IMR-90 (cell line): Measurements from ENCODE around the gene ACOXL. TPM values are rescaled to one million over a fixed set of nuclear protein-coding genes. Genes with fewer than 3 reads are reported as not detected.

Experiments
- ATAC-seq: fragments of 200-7000 bp; cut with Tn5 transposase; 2 replicates; pipeline ENCODE4 v1.9.1; 2020; ENCODE audit warnings: low read depth, mild to moderate bottlenecking, moderate library complexity
- BruUV-seq: library from RNA; stranded (reverse); fragments of 400-500 nt; replicated peaks from 2 replicates; lab custom pipeline; 2021; lab: Mats Ljungman, UMichigan
- CTCF ChIA-PET: fragments of 300-600 bp; formaldehyde crosslinking; extraction: SDS; loops from one replicate; lab custom pipeline; 2021; ENCODE audit warnings: antibody characterized with exemption; lab: Yijun Ruan, JAX
- POLR2A ChIA-PET: fragments of 300-600 bp; sonication (Branson Sonifier 250); formaldehyde crosslinking; loops from one replicate; lab custom pipeline; 2022; ENCODE audit warnings: antibody characterized with exemption; ENCODE audit not compliant: unreplicated experiment; lab: Charles Lee
- DNase-seq: peaks from one replicate; pipeline ENCODE4 v3.0.0; 2013
- H2AFZ ChIP-seq: replicated peaks from 2 replicates; pipeline ENCODE3; 2013; ENCODE audit warnings: low read length, mild to moderate bottlenecking; ENCODE audit not compliant: poor library complexity
- H2AK5ac ChIP-seq: 2 replicates; pipeline ENCODE4 v1.6.1; 2013; ENCODE audit warnings: low read depth, low read length, inconsistent platforms
- H2AK9ac ChIP-seq: replicated peaks from 2 replicates; pipeline ENCODE3; 2013; ENCODE audit warnings: mild to moderate bottlenecking, low read depth, low read length, moderate library complexity; ENCODE audit not compliant: poor library complexity
- H2BK120ac ChIP-seq: 2 replicates; pipeline ENCODE4 v1.6.1; 2013; ENCODE audit warnings: low read depth, low read length, inconsistent platforms
- H2BK15ac ChIP-seq: 3 replicates; pipeline ENCODE4 v1.6.1; 2013; ENCODE audit warnings: low read depth, low read length, inconsistent platforms
- H2BK20ac ChIP-seq: 2 replicates; pipeline ENCODE4 v1.6.1; 2013; ENCODE audit warnings: low read depth, mild to moderate bottlenecking, inconsistent platforms, low read length, moderate library complexity
- H2BK5ac ChIP-seq: 2 replicates; pipeline ENCODE4 v1.6.1; 2013; ENCODE audit warnings: mild to moderate bottlenecking, low read depth, low read length, inconsistent platforms; ENCODE audit not compliant: poor library complexity, severe bottlenecking
- H3K14ac ChIP-seq: replicated peaks from 2 replicates; pipeline ENCODE4 v1.6.1; 2013; ENCODE audit warnings: low read depth, low read length, inconsistent platforms
- H3K18ac ChIP-seq: 2 replicates; pipeline ENCODE4 v1.6.1; 2013; ENCODE audit warnings: low read depth, low read length, control low read depth
- H3K23ac ChIP-seq: 2 replicates; pipeline ENCODE4 v1.6.1; 2013; ENCODE audit warnings: low read depth, low read length, inconsistent platforms
- H3K27ac ChIP-seq: 2 replicates; pipeline ENCODE4 v1.5.1; 2013; ENCODE audit warnings: mild to moderate bottlenecking, control low read depth, low read length; ENCODE audit not compliant: insufficient read depth
- H3K27me3 ChIP-seq: 2 replicates; pipeline ENCODE4 v1.6.1; 2013; ENCODE audit warnings: low read length; ENCODE audit not compliant: control insufficient read depth, insufficient read depth
- H3K36me3 ChIP-seq: 2 replicates; pipeline ENCODE4 v1.6.1; 2013; ENCODE audit warnings: low read length, mixed read lengths; ENCODE audit not compliant: control insufficient read depth, insufficient read depth
- H3K4ac ChIP-seq: 2 replicates; pipeline ENCODE4 v1.6.1; 2013; ENCODE audit warnings: low read depth, low read length, inconsistent platforms
- H3K4me1 ChIP-seq: 2 replicates; pipeline ENCODE4 v1.6.1; 2013; ENCODE audit warnings: low read length, mixed read lengths; ENCODE audit not compliant: control insufficient read depth, insufficient read depth
- H3K4me2 ChIP-seq: 2 replicates; pipeline ENCODE4 v1.6.1; 2013; ENCODE audit warnings: low read depth, mild to moderate bottlenecking, control low read depth, low read length, moderate library complexity
- H3K4me3 ChIP-seq: 2 replicates; pipeline ENCODE4 v1.5.1; 2013; ENCODE audit warnings: low read depth, mild to moderate bottlenecking, control low read depth, low read length, moderate library complexity; ENCODE audit not compliant: insufficient read depth
- H3K56ac ChIP-seq: 2 replicates; pipeline ENCODE4 v1.6.1; 2013; ENCODE audit warnings: low read length, inconsistent platforms; ENCODE audit not compliant: insufficient read depth; ENCODE audit errors: extremely low read depth
- H3K79me1 ChIP-seq, 2 experiments: 2 replicates each; pipeline ENCODE4 v1.6.1; 2013; ENCODE audit warnings: low read length in 2 of 2, inconsistent platforms in 1 of 2, low read depth in 1 of 2
- H3K9ac ChIP-seq: 2 replicates; pipeline ENCODE4 v1.6.1; 2013; ENCODE audit warnings: low read depth, low read length, control low read depth
- H3K9me1 ChIP-seq: 2 replicates; pipeline ENCODE4 v1.6.1; 2013; ENCODE audit warnings: low read length, inconsistent platforms; ENCODE audit not compliant: insufficient read depth
- H3K9me3 ChIP-seq: 2 replicates; pipeline ENCODE4 v1.6.1; 2013; ENCODE audit warnings: low read length; ENCODE audit not compliant: control insufficient read depth, insufficient read depth
- H4K20me1 ChIP-seq: 2 replicates; pipeline ENCODE4 v1.6.1; 2013; ENCODE audit warnings: low read length, inconsistent platforms; ENCODE audit not compliant: insufficient read depth
- H4K5ac ChIP-seq: 2 replicates; pipeline ENCODE4 v1.6.1; 2013; ENCODE audit warnings: mild to moderate bottlenecking, low read depth, low read length, control low read depth
- H4K8ac ChIP-seq, 2 experiments: 2 replicates each; pipeline ENCODE4 v1.6.1; 2013; ENCODE audit warnings: low read depth in 2 of 2, low read length in 2 of 2, control low read depth in 1 of 2, inconsistent platforms in 1 of 2
- H4K91ac ChIP-seq: 2 replicates; pipeline ENCODE4 v1.6.1; 2013; ENCODE audit warnings: low read depth, low read length, inconsistent platforms; ENCODE audit not compliant: insufficient read depth
- CTCF ChIP-seq: conservative IDR thresholded peaks from 2 replicates; pipeline ENCODE4 v1.5.1; 2012; ENCODE audit warnings: mild to moderate bottlenecking, low read depth, low read length, improper control_type of control experiment
- ELK1 ChIP-seq: fragments of 150-350 bp; IDR thresholded peaks from 2 replicates; pipeline ENCODE4 v1.6.1; 2016; ENCODE audit warnings: low read depth, mild to moderate bottlenecking, low read length, moderate library complexity, borderline replicate concordance
- MAFK ChIP-seq: IDR thresholded peaks from 2 replicates; pipeline ENCODE4 v1.6.1; 2012; ENCODE audit warnings: low read depth, low read length, improper control_type of control experiment
- MXI1 ChIP-seq: IDR thresholded peaks from 2 replicates; pipeline ENCODE4 v1.6.1; 2012; ENCODE audit warnings: low read depth, mild to moderate bottlenecking, low read length, moderate library complexity, borderline replicate concordance
- NFE2L2 ChIP-seq: fragments of 150-350 bp; IDR thresholded peaks from 2 replicates; pipeline ENCODE4 v1.6.1; 2016; ENCODE audit warnings: low read depth, mild to moderate bottlenecking, low read length
- RAD21 ChIP-seq: IDR thresholded peaks from 2 replicates; pipeline ENCODE4 v1.6.1; 2012; ENCODE audit warnings: low read length, improper control_type of control experiment
- RCOR1 ChIP-seq: IDR thresholded peaks from 2 replicates; pipeline ENCODE4 v1.6.1; 2012; ENCODE audit warnings: mild to moderate bottlenecking, low read length, improper control_type of control experiment; ENCODE audit not compliant: insufficient replicate concordance
- RFX5 ChIP-seq: IDR thresholded peaks from 2 replicates; pipeline ENCODE4 v1.8.0; 2012; ENCODE audit warnings: low read depth, mild to moderate bottlenecking, low read length, moderate library complexity
- SMC3 ChIP-seq: fragments of 150-350 bp; IDR thresholded peaks from 2 replicates; pipeline ENCODE4 v1.6.1; 2016; ENCODE audit warnings: low read depth, mild to moderate bottlenecking, antibody characterized with exemption, low read length, moderate library complexity
- whole genome bisulfite sequencing, 2 experiments: methylation state at CpG; one replicate each; pipeline versions ENCODE4 v1.1.5 to v1.1.7; 2013; ENCODE audit warnings: missing lambda C conversion rate in 2 of 2; ENCODE audit not compliant: insufficient read length in 1 of 2; ENCODE audit errors: extremely low coverage in 2 of 2; 5-methylcytosine and 5-hydroxymethylcytosine counted together
- dilution Hi-C: fragments of 300-500 bp; cut with HindIII; formaldehyde crosslinking; loops from one replicate; pipeline ENCODE4 v1.14.3; 2018; ENCODE audit warnings: low sequenced_read_pairs; ENCODE audit not compliant: unreplicated experiment
- in situ Hi-C: fragments of 300-500 bp; cut with MboI; formaldehyde crosslinking; loops from 3 replicates; pipeline ENCODE4 v1.14.3; 2019; ENCODE audit warnings: low sequenced_read_pairs, inconsistent platforms, mixed read lengths
- intact Hi-C: fragments of 100-400 bp; cut with micrococcal nuclease; formaldehyde crosslinking; loops from 2 replicates; pipeline ENCODE4 v1.10.0; 2022
- polyA plus RNA-seq, 3 experiments: library from polyadenylated mRNA; depleted of rRNA; stranded (reverse); fragments of >200 nt; gene quantifications; 2 replicates each; pipeline ENCODE4 v1.2.3, GENCODE V29; 2012; ENCODE audit warnings: low replicate concordance in 1 of 3
- total RNA-seq: library from RNA; depleted of rRNA; stranded (reverse); fragments of >200 nt; gene quantifications from 2 replicates; pipeline ENCODE4 v1.2.3, GENCODE V29; 2012

Gene ACOXL
- total and polyA plus RNA-seq, 2 of the 4 experiments (the other 2 are of a cell fraction): not detected

- H3K4me1 ChIP-seq: no peaks in the 10 kb centered on the region
- in situ Hi-C loops: no loop called here
- BruUV-seq: no TSS peak
- H3K18ac ChIP-seq: no peak overlapping the region
- ATAC-seq (no peak), DNase-seq (no peak)
- H3K27me3 ChIP-seq: peaks cover 33% of the 10 kb centered on the region
- no peaks in the 10 kb centered on the region for H3K79me1 ChIP-seq
- H4K5ac ChIP-seq: no peak overlapping the region
- ChIA-PET POLR2A (no interaction called here), CTCF (no interaction called here)
- no peak overlapping the region for H3K4me2 ChIP-seq
- no peak overlapping the region for H2AFZ ChIP-seq
- H2BK120ac ChIP-seq: no peak overlapping the region
- intact Hi-C loops: no loop called here
- no peak overlapping the region for H2BK15ac ChIP-seq
- H3K4ac ChIP-seq: no peak overlapping the region
- TF ChIP-seq CTCF: no peak
- no peak for TF ChIP-seq NFE2L2
- TF ChIP-seq SMC3: no peak
- TF ChIP-seq MAFK: no peak
- TF ChIP-seq RCOR1: no peak
- no peak for TF ChIP-seq MXI1
- TF ChIP-seq RFX5: no peak
- no peak for TF ChIP-seq RAD21
- no peak for TF ChIP-seq ELK1
- no peak overlapping the region for H2BK5ac ChIP-seq
- dilution Hi-C loops: no loop called here
- H3K23ac ChIP-seq: no peak overlapping the region
- WGBS, 2 experiments: no CpG with 5 or more reads among the region's 4 CpGs
- H3K14ac ChIP-seq: no peak overlapping the region
- no peaks in the 10 kb centered on the region; the same call in 1 of the 2 replicates for H4K20me1 ChIP-seq
- no peak overlapping the region for H2AK9ac ChIP-seq
- H3K27ac ChIP-seq: no peak overlapping the region
- H4K91ac ChIP-seq: no peak overlapping the region
- H2AK5ac ChIP-seq: no peak overlapping the region
- H3K36me3 ChIP-seq: no peaks in the 10 kb centered on the region
- no peak overlapping the region for H3K9ac ChIP-seq
- no peak overlapping the region for H3K56ac ChIP-seq
- no peak overlapping the region for H4K8ac ChIP-seq
- H2BK20ac ChIP-seq: no peak overlapping the region
- no peaks in the 10 kb centered on the region for H3K9me3 ChIP-seq
- H3K4me3 ChIP-seq: no peak overlapping the region
- H3K9me1 ChIP-seq: no peaks in the 10 kb centered on the region
These were observed 60.7 kb downstream of the ACOXL start for GRCh38 chr2:110793034-110793433.
